ENCODE measurements around the gene NKIRAS2.

Gene NKIRAS2

GRCh38 chr17:42019509-42020404, at the start of gene NKIRAS2:
NKIRAS2 (plus strand) TSS chr17:42020090; CDS start chr17:42021578, 1,488 bp downstream.
- no peak for FAIRE-seq

- no peak for FAIRE-seq
Measured at GRCh38 chr17:41970901-41971331, 49.0 kb upstream of the NKIRAS2 start.

GRCh38 chr17:41971721-41972523, 48.0 kb upstream of the NKIRAS2 start:
- FAIRE-seq = no peak

- FAIRE-seq = no peak
Measured at GRCh38 chr17:41972571-41973407, 47.1 kb upstream of the NKIRAS2 start.

GRCh38 chr17:41973408-41973811, 46.5 kb upstream of the NKIRAS2 start:
- no peak for FAIRE-seq

GRCh38 chr17:41974031-41974430, 45.9 kb upstream of the NKIRAS2 start:
- no peak for FAIRE-seq

- FAIRE-seq = no peak
Measured at GRCh38 chr17:41974658-41975057, 45.2 kb upstream of the NKIRAS2 start.

GRCh38 chr17:41975099-41976083, 44.5 kb upstream of the NKIRAS2 start:
- no peak for FAIRE-seq

- no peak for FAIRE-seq
Measured at GRCh38 chr17:41976142-41976768, 43.6 kb upstream of the NKIRAS2 start.

- no peak for FAIRE-seq
Measured at GRCh38 chr17:41977991-41978390, 41.9 kb upstream of the NKIRAS2 start.

- no peak for FAIRE-seq
Measured at GRCh38 chr17:41982026-41982760, 37.7 kb upstream of the NKIRAS2 start.

GRCh38 chr17:41984454-41984853, 35.4 kb upstream of the NKIRAS2 start:
- FAIRE-seq = no peak

- no peak for FAIRE-seq
Measured at GRCh38 chr17:41985919-41986318, 34.0 kb upstream of the NKIRAS2 start.

GRCh38 chr17:41986634-41987033, 33.3 kb upstream of the NKIRAS2 start:
- FAIRE-seq = no peak

- no peak for FAIRE-seq
Measured at GRCh38 chr17:41987642-41988041, 32.2 kb upstream of the NKIRAS2 start.

- no peak for FAIRE-seq
Measured at GRCh38 chr17:41988418-41988817, 31.5 kb upstream of the NKIRAS2 start.

- no peak for FAIRE-seq
Measured at GRCh38 chr17:41989702-41990419, 30.0 kb upstream of the NKIRAS2 start.

- FAIRE-seq = no peak
Measured at GRCh38 chr17:41992576-41992975, 27.3 kb upstream of the NKIRAS2 start.

- FAIRE-seq = no peak
Measured at GRCh38 chr17:41996855-41997164, 23.1 kb upstream of the NKIRAS2 start.

- FAIRE-seq = no peak
Measured at GRCh38 chr17:41998497-41998896, 21.4 kb upstream of the NKIRAS2 start.
